Karpas-422 (cell line): Measurements from ENCODE around the gene ZNF722. TPM values are rescaled to one million over a fixed set of nuclear protein-coding genes. Genes with fewer than 3 reads are reported as not detected.

Experiments used
- small RNA-seq: library from RNA; depleted of rRNA; stranded (forward); fragments of <200 nt; gene quantifications from one replicate; pipeline ENCODE3, GENCODE V24; 2014
- total RNA-seq: library from RNA; depleted of rRNA; stranded (reverse); fragments of >200 nt; shearing (Covaris generic); gene quantifications from 2 replicates; pipeline ENCODE4 v1.2.3, GENCODE V29; 2014; ENCODE audit warnings: low replicate concordance; rRNA removed

The ZNF722 gene
- total RNA-seq, 1 experiment from 2014 or later, result not detected

Small RNA genes within 50 kb of the gene (small RNA-seq; reads per million reads assigned to genes)
- not detected for gene AC092634.1
- gene AC092634.7, result not detected
- gene VN1R36P, result not detected

Other genes with a start within 250 kb of the ZNF722 start
- not detected in 2 replicates for gene ZNF727, start 46.6 kb downstream of the ZNF722 start, total RNA-seq
- not detected in 2 replicates for gene ZNF735, start 208.4 kb downstream of the ZNF722 start, total RNA-seq
- gene ZNF679, start 229.6 kb downstream of the ZNF722 start, total RNA-seq, result not detected in 2 replicates